Liver (tissue), 3 donors: Measurements from ENCODE around the gene TACO1.

Source experiments
- ATF3 ChIP-seq: IDR thresholded peaks from 2 replicates; pipeline ENCODE4 v1.6.1; 2016; ENCODE audit warnings: antibody characterized with exemption
- CTCF ChIP-seq: fragments of 150-350 bp; IDR thresholded peaks from 2 replicates; pipeline ENCODE4 v1.5.1; 2017; ENCODE audit warnings: improper control_type of control experiment, low read depth, low read length; ENCODE audit not compliant: missing input control
- EGR1 ChIP-seq, 2 donors: IDR thresholded peaks; 2 replicates each; pipeline ENCODE4 v1.6.1; 2016 to 2018; ENCODE audit warnings: antibody characterized with exemption in 2 of 2, low read depth in 2 of 2
- GABPA ChIP-seq, 2 donors: IDR thresholded peaks in 1 of 2; conservative IDR thresholded peaks in 1 of 2; 2 replicates each; pipeline ENCODE4 v1.6.1; 2016; ENCODE audit warnings: antibody characterized with exemption in 2 of 2, mild to moderate bottlenecking in 1 of 2, moderate library complexity in 1 of 2
- JUND ChIP-seq, 2 donors: IDR thresholded peaks; 2 replicates each; pipeline ENCODE4 v1.6.1; 2016; ENCODE audit warnings: antibody characterized with exemption in 2 of 2
- MAX ChIP-seq: IDR thresholded peaks from 2 replicates; pipeline ENCODE4 v1.6.1; 2016; ENCODE audit warnings: antibody characterized with exemption
- NR2F2 ChIP-seq: IDR thresholded peaks from 2 replicates; pipeline ENCODE4 v1.6.1; 2016; ENCODE audit warnings: antibody characterized with exemption
- RAD21 ChIP-seq, 2 donors: IDR thresholded peaks; 2 replicates each; pipeline ENCODE4 v1.6.1; 2016; ENCODE audit warnings: antibody characterized with exemption in 2 of 2, mild to moderate bottlenecking in 2 of 2
- REST ChIP-seq: IDR thresholded peaks from 2 replicates; pipeline ENCODE4 v1.6.1; 2016; ENCODE audit warnings: antibody characterized with exemption, mild to moderate bottlenecking
- RXRA ChIP-seq, 2 donors: IDR thresholded peaks; 2 replicates each; pipeline ENCODE4 v1.6.1; 2017 to 2018; ENCODE audit warnings: antibody characterized with exemption in 2 of 2, mild to moderate bottlenecking in 1 of 2
- SP1 ChIP-seq: IDR thresholded peaks from 2 replicates; pipeline ENCODE4 v1.6.1; 2018; ENCODE audit warnings: antibody characterized with exemption, mild to moderate bottlenecking
- TAF1 ChIP-seq: conservative IDR thresholded peaks from 2 replicates; pipeline ENCODE4 v1.6.1; 2016; ENCODE audit warnings: antibody characterized with exemption, mild to moderate bottlenecking
- YY1 ChIP-seq: IDR thresholded peaks from 2 replicates; pipeline ENCODE4 v1.6.1; 2016; ENCODE audit warnings: antibody characterized with exemption, mild to moderate bottlenecking
- ZBTB33 ChIP-seq: IDR thresholded peaks from 2 replicates; pipeline ENCODE4 v1.6.1; 2016; ENCODE audit warnings: antibody characterized with exemption
- donor health status: healthy.
- donor health status: healthy.

- TF ChIP-seq CTCF (no peak), JUND (IDR thresholded peaks at IDR 0.05) (no peak), RAD21 (IDR thresholded peaks at IDR 0.05) (no peak), REST (no peak), ZBTB33 (no peak), GABPA (IDR thresholded peaks at IDR 0.05 in 1 of 2, conservative IDR thresholded peaks at IDR 0.05 in 1 of 2) (no peak), ATF3 (no peak), MAX (no peak), NR2F2 (no peak), YY1 (no peak), TAF1 (no peak), SP1 (no peak), RXRA (IDR thresholded peaks at IDR 0.05) (no peak), EGR1 (IDR thresholded peaks at IDR 0.05; ENCODE audit: low read depth in 2 of 2) (no peak)
Measured at GRCh38 chr17:63592797-63593196, 7.9 kb upstream of the TACO1 start.
